GM23338 (cell line): Measurements from ENCODE around the gene POLR1A. TPM values are rescaled to one million over a fixed set of nuclear protein-coding genes. Genes with fewer than 3 reads are reported as not detected.

Source experiments
- ATAC-seq: fragments of 200-7000 bp; cut with Tn5 transposase; 3 replicates; pipeline ENCODE4 v1.9.1; 2020
- DNase-seq: peaks from one replicate; pipeline ENCODE4 v3.0.0-alpha.2; 2015; ENCODE audit warnings: low spot score
- H2AFZ ChIP-seq: fragments of 200-600 bp; sonication (generic); 2 replicates; pipeline ENCODE4 v1.8.0; 2016; ENCODE audit warnings: antibody characterized with exemption, mild to moderate bottlenecking, moderate library complexity
- H3F3A ChIP-seq: fragments of 200-600 bp; sonication (generic); replicated peaks from 2 replicates; pipeline ENCODE4 v1.8.0; 2017; ENCODE audit warnings: antibody characterized with exemption, mixed run types, low read depth
- H3K27ac ChIP-seq: fragments of 200-600 bp; sonication (generic); 2 replicates; pipeline ENCODE4 v1.6.1; 2016; ENCODE audit warnings: low read depth
- H3K27me3 ChIP-seq: fragments of 200-600 bp; sonication (generic); 2 replicates; pipeline ENCODE4 v1.8.0; 2016; ENCODE audit warnings: mild to moderate bottlenecking, mixed run types, moderate library complexity; ENCODE audit not compliant: insufficient read depth
- H3K36me3 ChIP-seq: fragments of 200-600 bp; sonication (generic); 2 replicates; pipeline ENCODE4 v1.8.0; 2016; ENCODE audit warnings: mild to moderate bottlenecking; ENCODE audit not compliant: insufficient read depth
- H3K4me1 ChIP-seq: fragments of 200-600 bp; sonication (generic); 2 replicates; pipeline ENCODE4 v1.8.0; 2016; ENCODE audit warnings: mild to moderate bottlenecking, moderate library complexity; ENCODE audit not compliant: insufficient read depth
- H3K4me2 ChIP-seq: fragments of 200-600 bp; sonication (generic); 2 replicates; pipeline ENCODE4 v1.7.1; 2017; ENCODE audit warnings: mixed run types
- H3K4me3 ChIP-seq: fragments of 200-600 bp; sonication (generic); 2 replicates; pipeline ENCODE4 v1.6.1; 2016; ENCODE audit warnings: mixed run types
- H3K79me2 ChIP-seq: fragments of 200-600 bp; sonication (generic); replicated peaks from 2 replicates; pipeline ENCODE4 v1.8.0; 2017; ENCODE audit warnings: mild to moderate bottlenecking; ENCODE audit not compliant: insufficient read depth
- H3K9me2 ChIP-seq: fragments of 200-600 bp; sonication (generic); 2 replicates; pipeline ENCODE4 v1.8.0; 2017; ENCODE audit not compliant: insufficient read depth
- H4K20me1 ChIP-seq: fragments of 200-600 bp; sonication (generic); replicated peaks from 2 replicates; pipeline ENCODE4 v1.8.0; 2017; ENCODE audit warnings: mild to moderate bottlenecking; ENCODE audit not compliant: insufficient read depth
- H3K27ac Mint-ChIP-seq: 2 replicates; pipeline ENCODE4 v1.8.0; 2020; ENCODE audit warnings: inconsistent platforms, mild to moderate bottlenecking, moderate library complexity, mixed read lengths
- H3K27me3 Mint-ChIP-seq: 3 replicates; pipeline ENCODE4 v1.8.0; 2022; ENCODE audit warnings: low read depth, mild to moderate bottlenecking, moderate library complexity, mixed read lengths, inconsistent platforms; ENCODE audit not compliant: insufficient read depth, poor library complexity
- H3K36me3 Mint-ChIP-seq: 3 replicates; pipeline ENCODE4 v1.8.0; 2021; ENCODE audit warnings: low read depth, mild to moderate bottlenecking, inconsistent platforms, moderate library complexity, mixed read lengths
- H3K4me1 Mint-ChIP-seq: 3 replicates; pipeline ENCODE4 v1.8.0; 2020; ENCODE audit warnings: mild to moderate bottlenecking, inconsistent platforms, mixed read lengths
- H3K4me3 Mint-ChIP-seq: 3 replicates; pipeline ENCODE4 v1.8.0; 2021; ENCODE audit warnings: moderate library complexity, mild to moderate bottlenecking, inconsistent platforms, mixed read lengths
- H3K9me3 Mint-ChIP-seq: 3 replicates; pipeline ENCODE4 v1.8.0; 2020; ENCODE audit warnings: moderate library complexity, mild to moderate bottlenecking, inconsistent platforms, mixed read lengths
- CREB1 ChIP-seq: fragments of 250-450 bp; sonication (Bioruptor Pico); IDR thresholded peaks from 2 replicates; pipeline ENCODE4 v1.5.0; 2020; ENCODE audit warnings: low read depth, mild to moderate bottlenecking, moderate library complexity
- CTCF ChIP-seq, 2 experiments: fragments of 200-600 bp in 1 of 2; sonication (generic) in 1 of 2; conservative IDR thresholded peaks; 2 replicates each; pipeline versions ENCODE4 v1.5.1 to v1.6.1; 2016 to 2017; ENCODE audit warnings: antibody characterized with exemption in 2 of 2, low read depth in 2 of 2, mild to moderate bottlenecking in 2 of 2, moderate library complexity in 1 of 2
- ETS1 ChIP-seq: IDR thresholded peaks from 2 replicates; pipeline ENCODE4 v1.6.1; 2016; ENCODE audit warnings: antibody characterized with exemption
- EZH2 ChIP-seq: fragments of 200-600 bp; sonication (generic); IDR thresholded peaks from one replicate; pipeline ENCODE4 v1.8.0; 2017; ENCODE audit warnings: antibody characterized with exemption, mild to moderate bottlenecking, low read depth; ENCODE audit not compliant: unreplicated experiment
- EZH2phosphoT487 ChIP-seq: fragments of 200-600 bp; sonication (generic); IDR thresholded peaks from one replicate; pipeline ENCODE4 v1.8.1; 2018; ENCODE audit warnings: antibody characterized with exemption; ENCODE audit not compliant: unreplicated experiment
- JUNB ChIP-seq: IDR thresholded peaks from one replicate; pipeline ENCODE4 v1.6.1; 2016; ENCODE audit warnings: antibody characterized with exemption; ENCODE audit not compliant: unreplicated experiment
- NANOG ChIP-seq: IDR thresholded peaks from 2 replicates; pipeline ENCODE4 v1.6.1; 2016; ENCODE audit warnings: antibody characterized with exemption, borderline replicate concordance
- POLR2AphosphoS5 ChIP-seq: IDR thresholded peaks from 2 replicates; pipeline ENCODE4 v1.6.1; 2016; ENCODE audit warnings: antibody characterized with exemption, low read depth
- REST ChIP-seq: IDR thresholded peaks from one replicate; pipeline ENCODE4 v1.6.1; 2018; ENCODE audit warnings: antibody characterized with exemption; ENCODE audit not compliant: unreplicated experiment
- STAT1 ChIP-seq: IDR thresholded peaks from one replicate; pipeline ENCODE4 v1.6.1; 2016; ENCODE audit warnings: antibody characterized with exemption; ENCODE audit not compliant: unreplicated experiment
- ZNF114 ChIP-seq: fragments of 250-450 bp; sonication (Bioruptor Pico); IDR thresholded peaks from 2 replicates; pipeline ENCODE4 v1.5.0; 2020; ENCODE audit warnings: mild to moderate bottlenecking, moderate library complexity
- ZNF331 ChIP-seq: fragments of 250-450 bp; sonication (Bioruptor Pico); IDR thresholded peaks from 2 replicates; pipeline ENCODE4 v1.5.0; 2020; ENCODE audit warnings: low read depth, mild to moderate bottlenecking, moderate library complexity
- ZNF462 ChIP-seq: fragments of 250-450 bp; sonication (Bioruptor Pico); IDR thresholded peaks from 2 replicates; pipeline ENCODE4 v1.5.0; 2020; ENCODE audit warnings: mild to moderate bottlenecking, moderate library complexity
- polyA plus RNA-seq: library from polyadenylated mRNA; unstranded; fragments of >200 nt; fragmentation: Nextera tagmentation; extraction: Ambion mirVana; gene quantifications from 2 replicates; pipeline ENCODE4 v1.2.1, GENCODE V29; 2016
- total RNA-seq: library from RNA; depleted of rRNA; stranded (reverse); fragments of >200 nt; shearing (Covaris generic); gene quantifications from 2 replicates; pipeline ENCODE4 v1.2.3, GENCODE V29; 2014

The POLR1A gene
- total and polyA plus RNA-seq, 2 experiments from 2014 or later: 13.8 to 43.2 TPM

- H3K27ac Mint-ChIP-seq: no peak overlapping the region
- peaks cover 14% of the 10 kb centered on the region; the same call in 2 of the 3 replicates for H3K4me1 Mint-ChIP-seq
- H4K20me1 ChIP-seq: peaks cover 10% of the 10 kb centered on the region
- H2AFZ ChIP-seq: no peak overlapping the region
- H3K4me3 Mint-ChIP-seq: no peak overlapping the region
- H3K4me1 ChIP-seq: no peaks in the 10 kb centered on the region
- no peak overlapping the region for H3K27ac ChIP-seq
- TF ChIP-seq REST (no peak), STAT1 (no peak), JUNB (no peak), CREB1 (CRISPR knock-in tag) (no peak), CTCF (conservative IDR thresholded peaks at IDR 0.05; ENCODE audit: low read depth in 2 of 2) (no peak), ETS1 (no peak), ZNF462 (CRISPR knock-in tag) (no peak), NANOG (no peak), ZNF331 (CRISPR knock-in tag) (no peak), EZH2 (no peak), POLR2AphosphoS5 (no peak), ZNF114 (CRISPR knock-in tag) (no peak), EZH2phosphoT487 (no peak)
- no peaks in the 10 kb centered on the region for H3K27me3 ChIP-seq
- H3K79me2 ChIP-seq: no peaks in the 10 kb centered on the region
- no peaks in the 10 kb centered on the region for H3F3A ChIP-seq
- peaks cover 82% of the 10 kb centered on the region for H3K36me3 Mint-ChIP-seq
- H3K27me3 Mint-ChIP-seq: peaks cover 7% of the 10 kb centered on the region
- no peak for ATAC-seq
- H3K9me3 Mint-ChIP-seq: no peaks in the 10 kb centered on the region
- no peaks in the 10 kb centered on the region for H3K9me2 ChIP-seq
- H3K4me2 ChIP-seq: no peak overlapping the region
- DNase-seq: no peak
- no peak overlapping the region for H3K4me3 ChIP-seq
- peaks cover 23% of the 10 kb centered on the region for H3K36me3 ChIP-seq
These were observed 65.6 kb downstream of the POLR1A start for GRCh38 chr2:86039963-86040655.
